IMR-90 (cell line): ENCODE results near the gene TBC1D10B. TPM values are rescaled to one million over a fixed set of nuclear protein-coding genes. Genes with fewer than 3 reads are reported as not detected.
"Not testable (repeated sequence)": the region's sequence is repeated elsewhere in the genome, so short reads cannot be mapped to it uniquely, and the experiment has no call there.

ENCODE experiments used
- ATAC-seq: fragments of 200-7000 bp; cut with Tn5 transposase; 2 replicates; pipeline ENCODE4 v1.9.1; 2020; ENCODE audit warnings: low read depth, mild to moderate bottlenecking, moderate library complexity
- BruUV-seq: library from RNA; stranded (reverse); fragments of 400-500 nt; replicated peaks from 2 replicates; lab custom pipeline; 2021; lab: Mats Ljungman, UMichigan
- CTCF ChIA-PET: fragments of 300-600 bp; formaldehyde crosslinking; extraction: SDS; loops from one replicate; lab custom pipeline; 2021; ENCODE audit warnings: antibody characterized with exemption; lab: Yijun Ruan, JAX
- POLR2A ChIA-PET: fragments of 300-600 bp; sonication (Branson Sonifier 250); formaldehyde crosslinking; loops from one replicate; lab custom pipeline; 2022; ENCODE audit warnings: antibody characterized with exemption; ENCODE audit not compliant: unreplicated experiment; lab: Charles Lee
- DNase-seq: peaks from one replicate; pipeline ENCODE4 v3.0.0; 2013
- H2AFZ ChIP-seq: replicated peaks from 2 replicates; pipeline ENCODE3; 2013; ENCODE audit warnings: low read length, mild to moderate bottlenecking; ENCODE audit not compliant: poor library complexity
- H2AK5ac ChIP-seq: 2 replicates; pipeline ENCODE4 v1.6.1; 2013; ENCODE audit warnings: low read depth, low read length, inconsistent platforms
- H2AK9ac ChIP-seq: replicated peaks from 2 replicates; pipeline ENCODE3; 2013; ENCODE audit warnings: mild to moderate bottlenecking, low read depth, low read length, moderate library complexity; ENCODE audit not compliant: poor library complexity
- H2BK120ac ChIP-seq: 2 replicates; pipeline ENCODE4 v1.6.1; 2013; ENCODE audit warnings: low read depth, low read length, inconsistent platforms
- H2BK15ac ChIP-seq: 3 replicates; pipeline ENCODE4 v1.6.1; 2013; ENCODE audit warnings: low read depth, low read length, inconsistent platforms
- H2BK20ac ChIP-seq: 2 replicates; pipeline ENCODE4 v1.6.1; 2013; ENCODE audit warnings: low read depth, mild to moderate bottlenecking, inconsistent platforms, low read length, moderate library complexity
- H2BK5ac ChIP-seq: 2 replicates; pipeline ENCODE4 v1.6.1; 2013; ENCODE audit warnings: mild to moderate bottlenecking, low read depth, low read length, inconsistent platforms; ENCODE audit not compliant: poor library complexity, severe bottlenecking
- H3K14ac ChIP-seq: replicated peaks from 2 replicates; pipeline ENCODE4 v1.6.1; 2013; ENCODE audit warnings: low read depth, low read length, inconsistent platforms
- H3K18ac ChIP-seq: 2 replicates; pipeline ENCODE4 v1.6.1; 2013; ENCODE audit warnings: low read depth, low read length, control low read depth
- H3K23ac ChIP-seq: 2 replicates; pipeline ENCODE4 v1.6.1; 2013; ENCODE audit warnings: low read depth, low read length, inconsistent platforms
- H3K27ac ChIP-seq: 2 replicates; pipeline ENCODE4 v1.5.1; 2013; ENCODE audit warnings: mild to moderate bottlenecking, control low read depth, low read length; ENCODE audit not compliant: insufficient read depth
- H3K27me3 ChIP-seq: 2 replicates; pipeline ENCODE4 v1.6.1; 2013; ENCODE audit warnings: low read length; ENCODE audit not compliant: control insufficient read depth, insufficient read depth
- H3K36me3 ChIP-seq: 2 replicates; pipeline ENCODE4 v1.6.1; 2013; ENCODE audit warnings: low read length, mixed read lengths; ENCODE audit not compliant: control insufficient read depth, insufficient read depth
- H3K4ac ChIP-seq: 2 replicates; pipeline ENCODE4 v1.6.1; 2013; ENCODE audit warnings: low read depth, low read length, inconsistent platforms
- H3K4me1 ChIP-seq: 2 replicates; pipeline ENCODE4 v1.6.1; 2013; ENCODE audit warnings: low read length, mixed read lengths; ENCODE audit not compliant: control insufficient read depth, insufficient read depth
- H3K4me2 ChIP-seq: 2 replicates; pipeline ENCODE4 v1.6.1; 2013; ENCODE audit warnings: low read depth, mild to moderate bottlenecking, control low read depth, low read length, moderate library complexity
- H3K4me3 ChIP-seq: 2 replicates; pipeline ENCODE4 v1.5.1; 2013; ENCODE audit warnings: low read depth, mild to moderate bottlenecking, control low read depth, low read length, moderate library complexity; ENCODE audit not compliant: insufficient read depth
- H3K56ac ChIP-seq: 2 replicates; pipeline ENCODE4 v1.6.1; 2013; ENCODE audit warnings: low read length, inconsistent platforms; ENCODE audit not compliant: insufficient read depth; ENCODE audit errors: extremely low read depth
- H3K79me1 ChIP-seq, 2 experiments: 2 replicates each; pipeline ENCODE4 v1.6.1; 2013; ENCODE audit warnings: low read length in 2 of 2, inconsistent platforms in 1 of 2, low read depth in 1 of 2
- H3K9ac ChIP-seq: 2 replicates; pipeline ENCODE4 v1.6.1; 2013; ENCODE audit warnings: low read depth, low read length, control low read depth
- H3K9me1 ChIP-seq: 2 replicates; pipeline ENCODE4 v1.6.1; 2013; ENCODE audit warnings: low read length, inconsistent platforms; ENCODE audit not compliant: insufficient read depth
- H3K9me3 ChIP-seq: 2 replicates; pipeline ENCODE4 v1.6.1; 2013; ENCODE audit warnings: low read length; ENCODE audit not compliant: control insufficient read depth, insufficient read depth
- H4K20me1 ChIP-seq: 2 replicates; pipeline ENCODE4 v1.6.1; 2013; ENCODE audit warnings: low read length, inconsistent platforms; ENCODE audit not compliant: insufficient read depth
- H4K5ac ChIP-seq: 2 replicates; pipeline ENCODE4 v1.6.1; 2013; ENCODE audit warnings: mild to moderate bottlenecking, low read depth, low read length, control low read depth
- H4K8ac ChIP-seq, 2 experiments: 2 replicates each; pipeline ENCODE4 v1.6.1; 2013; ENCODE audit warnings: low read depth in 2 of 2, low read length in 2 of 2, control low read depth in 1 of 2, inconsistent platforms in 1 of 2
- H4K91ac ChIP-seq: 2 replicates; pipeline ENCODE4 v1.6.1; 2013; ENCODE audit warnings: low read depth, low read length, inconsistent platforms; ENCODE audit not compliant: insufficient read depth
- WGBS, 2 experiments: methylation state at CpG; one replicate each; pipeline versions ENCODE4 v1.1.5 to v1.1.7; 2013; ENCODE audit warnings: missing lambda C conversion rate in 2 of 2; ENCODE audit not compliant: insufficient read length in 1 of 2; ENCODE audit errors: extremely low coverage in 2 of 2; 5-methylcytosine and 5-hydroxymethylcytosine counted together
- dilution Hi-C: fragments of 300-500 bp; cut with HindIII; formaldehyde crosslinking; loops from one replicate; pipeline ENCODE4 v1.14.3; 2018; ENCODE audit warnings: low sequenced_read_pairs; ENCODE audit not compliant: unreplicated experiment
- in situ Hi-C: fragments of 300-500 bp; cut with MboI; formaldehyde crosslinking; loops from 3 replicates; pipeline ENCODE4 v1.14.3; 2019; ENCODE audit warnings: low sequenced_read_pairs, inconsistent platforms, mixed read lengths
- intact Hi-C: fragments of 100-400 bp; cut with micrococcal nuclease; formaldehyde crosslinking; loops from 2 replicates; pipeline ENCODE4 v1.10.0; 2022
- polyA plus RNA-seq, 3 experiments: library from polyadenylated mRNA; depleted of rRNA; stranded (reverse); fragments of >200 nt; gene quantifications; 2 replicates each; pipeline ENCODE4 v1.2.3, GENCODE V29; 2012; ENCODE audit warnings: low replicate concordance in 1 of 3
- total RNA-seq: library from RNA; depleted of rRNA; stranded (reverse); fragments of >200 nt; gene quantifications from 2 replicates; pipeline ENCODE4 v1.2.3, GENCODE V29; 2012

TBC1D10B gene
- total and polyA plus RNA-seq, 2 of the 4 experiments (the other 2 are of a cell fraction), result 8.4 to 24.9 TPM

DNA sequence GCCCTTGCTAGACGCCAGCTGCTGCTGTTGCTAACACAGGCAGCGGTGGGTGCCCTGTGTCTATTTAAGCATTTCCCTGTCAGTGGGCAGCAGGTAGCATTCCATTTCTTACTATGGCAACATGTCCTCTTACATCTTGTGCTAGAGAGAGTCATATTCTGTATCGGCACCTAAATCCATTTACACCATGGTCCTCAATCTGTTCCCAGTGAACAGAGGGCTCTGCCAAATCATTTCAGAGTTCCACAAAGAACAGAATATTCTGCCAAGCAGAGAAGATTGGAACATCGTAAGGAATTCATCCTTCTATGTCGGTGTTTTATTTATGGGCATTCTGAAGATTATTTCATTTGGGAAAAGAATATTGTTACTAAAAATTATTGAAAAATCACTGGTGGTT is 31.6 kb downstream of the TBC1D10B start:
- dilution Hi-C loops, result not testable (repeated sequence)
- WGBS, 2 experiments, result no CpG with 5 or more reads among the region's 5 CpGs

DNA sequence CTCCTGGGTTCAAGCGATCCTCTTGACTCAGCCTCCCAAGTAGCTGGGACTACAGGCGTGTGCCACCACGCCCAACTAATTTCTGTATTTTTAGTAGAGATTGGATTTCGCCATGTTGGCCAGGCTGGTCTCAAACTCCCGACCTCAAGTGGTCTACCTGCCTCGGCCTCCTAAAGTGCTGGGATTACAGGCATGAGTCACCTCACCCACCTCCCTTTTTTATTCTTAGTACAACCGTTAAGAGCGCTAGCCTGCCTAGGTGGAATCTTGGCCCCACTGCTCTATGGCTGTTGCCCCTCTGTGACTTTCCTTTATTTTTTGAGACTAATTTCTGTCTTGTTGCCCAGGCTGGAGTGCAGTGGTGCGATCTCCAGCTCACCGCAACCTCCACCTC is 32.3 kb downstream of the TBC1D10B start:
- H4K91ac ChIP-seq, intact Hi-C loops, H3K27ac ChIP-seq, H3K9me1 ChIP-seq, POLR2A ChIA-PET, H3K4me1 ChIP-seq, H2AK5ac ChIP-seq, H2BK20ac ChIP-seq, H3K56ac ChIP-seq, BruUV-seq, H3K79me1 ChIP-seq, H2BK120ac ChIP-seq, H3K23ac ChIP-seq, H3K4me2 ChIP-seq, H3K36me3 ChIP-seq, ATAC-seq, H3K14ac ChIP-seq, H2BK15ac ChIP-seq, H4K20me1 ChIP-seq, H3K4ac ChIP-seq, DNase-seq, H3K9me3 ChIP-seq, H2AK9ac ChIP-seq, in situ Hi-C loops, H2BK5ac ChIP-seq, H2AFZ ChIP-seq, CTCF ChIA-PET, dilution Hi-C loops, H4K8ac ChIP-seq, H3K18ac ChIP-seq, H4K5ac ChIP-seq, H3K4me3 ChIP-seq, H3K9ac ChIP-seq, H3K27me3 ChIP-seq: not testable (repeated sequence)
- WGBS, 2 experiments, result 90% methylated on average over 2 of the region's 10 CpGs; no CpG with 5 or more reads in 1 of the 2 experiments

More for the DNA sequence above, 31.6 kb downstream of the TBC1D10B start:
- intact Hi-C loops, H3K4ac ChIP-seq, H3K36me3 ChIP-seq, H3K4me1 ChIP-seq, H2AFZ ChIP-seq, H4K20me1 ChIP-seq, H2BK120ac ChIP-seq, H3K56ac ChIP-seq, ATAC-seq, POLR2A ChIA-PET, H2AK9ac ChIP-seq, CTCF ChIA-PET, H4K91ac ChIP-seq, H2BK20ac ChIP-seq, H3K18ac ChIP-seq, H3K27me3 ChIP-seq, in situ Hi-C loops, H3K14ac ChIP-seq, DNase-seq, H2AK5ac ChIP-seq, H3K9ac ChIP-seq, H3K9me3 ChIP-seq, H3K27ac ChIP-seq, H3K4me2 ChIP-seq, H4K8ac ChIP-seq, H3K23ac ChIP-seq, BruUV-seq, H2BK5ac ChIP-seq, H2BK15ac ChIP-seq, H3K4me3 ChIP-seq, H3K79me1 ChIP-seq, H4K5ac ChIP-seq, H3K9me1 ChIP-seq: not testable (repeated sequence)
